ENCODE data around the gene OSBPL1A.

OSBPL1A gene

DNA sequence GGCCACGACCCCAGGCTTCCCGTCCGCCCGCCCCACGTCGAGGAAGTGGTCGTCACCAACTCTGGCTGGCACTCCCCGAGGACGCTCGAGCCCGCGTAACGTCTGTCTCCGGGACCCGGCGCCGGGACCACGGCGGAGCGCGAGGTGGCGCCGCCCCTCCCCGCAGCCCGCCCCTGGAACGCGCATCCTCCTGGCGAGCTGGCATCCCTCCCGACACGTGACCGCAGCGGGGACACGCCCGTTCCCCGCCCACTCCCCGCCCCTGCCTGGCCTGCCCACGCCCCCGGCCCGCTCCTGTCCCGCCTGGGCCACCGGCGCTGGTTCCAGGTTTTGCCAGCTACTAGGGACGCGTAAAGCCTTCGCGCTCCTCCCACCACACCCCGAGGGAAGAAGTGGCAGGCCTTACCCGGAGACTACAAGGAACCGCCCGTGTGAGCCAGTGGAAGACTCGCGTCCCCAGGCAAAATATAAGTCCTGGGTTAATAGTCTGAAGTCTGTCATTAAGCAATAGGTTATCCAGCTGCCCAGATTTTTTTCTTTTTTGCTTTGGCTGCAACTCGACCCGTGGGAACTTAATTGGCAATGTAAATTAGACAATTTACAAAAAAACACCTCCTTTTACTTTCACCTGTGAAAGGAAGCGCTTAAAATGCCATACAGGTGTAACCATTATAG lies at the start of gene OSBPL1A:
Gene OSBPL1A, minus strand, starts transcription at position 131 of the 675 bp plus-strand sequence. CDS start 20,291 bp downstream, outside the sequence.
- DNase-seq: peak; percentile 92 to 93

DNA sequence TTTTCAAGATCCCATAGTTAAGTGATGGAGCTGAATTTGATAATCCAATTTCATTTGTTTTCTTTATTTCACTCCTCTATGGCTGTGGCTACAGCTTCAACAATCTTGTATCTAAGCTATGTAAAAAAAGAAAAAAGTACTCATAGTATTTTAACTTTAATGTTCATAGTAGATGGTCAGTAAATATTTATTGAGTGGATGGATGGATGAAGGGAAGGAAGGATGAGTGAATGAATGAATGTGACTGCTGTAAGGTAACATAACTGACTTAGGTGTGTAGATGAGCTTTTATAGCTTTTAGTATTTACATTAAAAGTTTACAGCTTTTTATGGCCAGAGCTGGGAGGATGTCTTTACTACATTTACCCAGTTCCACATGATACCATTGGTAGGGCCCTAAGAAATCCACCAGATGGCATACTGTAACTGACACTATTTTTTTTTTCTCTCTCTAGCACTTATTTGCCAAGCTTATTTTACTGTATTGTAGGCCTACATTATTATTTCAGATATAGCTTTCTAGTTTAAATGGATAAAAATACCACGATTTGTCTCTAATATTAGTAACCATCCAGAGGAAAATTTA lies 49.4 kb upstream of the OSBPL1A start:
- no peak for DNase-seq

DNA sequence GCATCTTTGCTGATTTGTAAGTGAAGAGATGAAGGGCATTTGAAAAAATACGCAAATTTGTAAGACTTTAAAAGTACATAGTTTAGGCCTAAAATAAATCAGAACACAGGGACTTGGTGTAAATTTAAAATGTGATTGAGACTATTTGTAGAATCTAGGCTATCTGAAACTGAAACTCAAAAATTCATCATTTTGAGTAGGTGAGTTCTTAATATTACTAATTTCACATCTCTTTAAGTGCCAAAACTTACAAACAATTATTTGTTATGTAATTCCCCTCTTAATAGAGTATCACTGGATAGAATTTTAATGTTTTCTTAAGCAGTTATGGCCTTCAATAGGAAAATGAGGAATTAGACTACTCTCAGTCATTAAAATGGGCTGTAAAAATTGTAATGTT lies 48.8 kb upstream of the OSBPL1A start:
- DNase-seq: no peak

DNA sequence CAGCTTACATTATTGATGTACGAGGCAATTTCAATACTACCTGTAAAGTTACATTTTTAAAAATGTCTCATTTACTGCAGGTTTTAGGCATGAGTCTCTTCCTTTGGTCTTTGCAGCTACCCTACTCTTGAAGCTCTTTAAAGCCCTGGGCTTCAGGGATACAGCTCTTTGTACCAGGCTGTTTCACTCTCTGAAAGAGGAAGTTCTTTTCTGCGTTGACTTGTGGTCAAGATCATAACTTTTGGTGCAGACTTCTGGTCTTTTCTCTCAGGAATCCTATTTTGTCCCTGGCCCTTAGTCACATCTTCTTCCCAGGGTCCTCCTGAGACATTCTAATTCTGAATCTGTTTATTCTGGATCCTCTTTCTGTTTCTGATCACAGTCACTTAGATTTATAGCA lies 46.2 kb upstream of the OSBPL1A start:
- no peak for DNase-seq

DNA sequence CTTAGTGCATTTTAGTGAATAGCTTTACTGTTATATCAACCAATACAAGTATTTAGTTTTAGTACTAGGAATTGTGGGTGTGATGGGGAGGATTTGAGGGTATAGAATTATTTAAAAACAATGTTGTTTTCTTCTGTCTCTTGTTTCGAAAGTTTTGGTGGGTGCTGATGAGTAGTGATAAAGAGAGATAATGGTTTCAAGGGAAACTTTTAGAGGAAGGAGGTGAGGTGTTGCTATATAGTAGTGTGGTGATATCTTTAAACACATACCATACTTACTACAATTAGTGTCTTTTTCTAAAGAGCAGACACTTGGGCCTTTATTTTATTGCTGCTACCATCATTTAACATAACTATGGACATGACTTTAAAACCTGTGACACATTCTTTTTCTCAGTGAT lies 39.3 kb upstream of the OSBPL1A start:
- no peak for DNase-seq

DNA sequence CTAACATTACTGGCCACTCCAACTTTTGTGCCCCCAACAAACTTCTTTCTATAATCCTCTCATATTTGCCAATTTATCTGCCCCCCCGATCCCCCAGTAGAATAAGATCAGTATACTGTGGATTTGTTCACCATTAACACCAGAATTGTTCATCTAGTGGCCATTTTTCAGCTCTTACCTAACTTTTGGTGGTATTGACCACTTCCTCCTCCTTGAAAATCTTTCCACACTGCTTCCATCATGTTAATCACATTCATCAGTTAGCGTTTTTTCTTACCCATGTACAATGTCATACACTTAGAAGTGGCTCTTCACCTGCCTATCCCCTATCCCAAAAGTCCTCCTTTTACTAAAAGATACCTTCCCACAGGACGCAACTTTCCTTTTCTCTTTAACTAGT lies 35.0 kb upstream of the OSBPL1A start:
- DNase-seq: no peak

DNA sequence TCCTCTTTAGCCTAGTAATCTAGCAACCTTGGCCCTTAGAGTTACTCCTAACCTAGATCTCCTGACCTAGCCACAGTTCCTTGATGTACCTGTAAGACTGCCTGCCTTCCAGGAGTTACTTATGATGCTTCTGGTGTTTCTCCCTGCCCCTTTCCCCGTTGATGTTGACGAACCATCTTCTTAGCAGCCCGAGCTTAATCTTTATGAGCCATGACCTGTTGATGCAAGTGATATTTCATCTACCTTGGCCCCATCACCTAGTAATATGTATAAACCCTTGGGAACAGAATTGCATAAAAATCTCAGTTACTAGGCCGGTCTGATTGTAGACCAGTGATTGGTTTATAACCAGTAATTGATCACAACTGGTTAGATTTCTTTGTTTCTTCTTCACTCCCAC lies 31.6 kb upstream of the OSBPL1A start:
- no peak for DNase-seq

DNA sequence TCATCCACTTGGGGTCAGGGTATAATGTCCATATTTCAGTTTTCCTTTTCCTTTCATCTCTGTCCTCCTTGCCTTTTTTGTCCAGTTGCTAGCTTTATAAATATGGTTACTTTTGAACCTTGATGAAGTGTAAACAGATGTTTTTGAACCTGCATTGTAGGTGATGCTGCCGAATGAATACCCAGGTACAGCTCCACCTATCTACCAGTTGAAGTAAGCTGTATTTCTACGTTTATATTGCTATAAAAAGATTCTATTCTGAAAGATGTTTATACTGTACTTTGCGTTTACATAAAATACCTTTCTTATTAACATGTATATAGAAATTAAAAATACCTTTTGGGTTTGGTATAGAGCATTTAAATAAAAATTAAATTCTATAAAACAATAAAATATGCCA lies 31.1 kb upstream of the OSBPL1A start:
- no peak for DNase-seq

DNA sequence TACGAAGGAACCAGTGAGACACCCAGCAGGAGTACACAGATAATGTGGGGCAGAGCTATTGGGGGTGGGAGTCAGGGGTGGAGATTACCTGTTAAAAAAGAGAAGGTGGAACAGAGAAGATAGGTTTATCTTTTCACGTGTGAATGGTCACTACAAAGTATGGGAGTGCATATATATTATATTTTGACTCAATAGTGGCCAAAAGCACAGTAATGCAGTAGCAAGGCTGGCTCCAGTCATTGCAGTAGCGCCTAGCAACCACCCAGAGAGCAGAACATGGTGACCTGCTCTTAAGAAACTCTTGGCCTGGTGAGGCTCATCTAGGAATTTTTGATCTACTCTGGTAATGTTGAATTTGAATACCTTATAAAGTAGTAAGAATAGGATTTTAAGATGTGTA lies 29.9 kb upstream of the OSBPL1A start:
- DNase-seq: peak in 1 of 2 experiments; percentile 23

DNA sequence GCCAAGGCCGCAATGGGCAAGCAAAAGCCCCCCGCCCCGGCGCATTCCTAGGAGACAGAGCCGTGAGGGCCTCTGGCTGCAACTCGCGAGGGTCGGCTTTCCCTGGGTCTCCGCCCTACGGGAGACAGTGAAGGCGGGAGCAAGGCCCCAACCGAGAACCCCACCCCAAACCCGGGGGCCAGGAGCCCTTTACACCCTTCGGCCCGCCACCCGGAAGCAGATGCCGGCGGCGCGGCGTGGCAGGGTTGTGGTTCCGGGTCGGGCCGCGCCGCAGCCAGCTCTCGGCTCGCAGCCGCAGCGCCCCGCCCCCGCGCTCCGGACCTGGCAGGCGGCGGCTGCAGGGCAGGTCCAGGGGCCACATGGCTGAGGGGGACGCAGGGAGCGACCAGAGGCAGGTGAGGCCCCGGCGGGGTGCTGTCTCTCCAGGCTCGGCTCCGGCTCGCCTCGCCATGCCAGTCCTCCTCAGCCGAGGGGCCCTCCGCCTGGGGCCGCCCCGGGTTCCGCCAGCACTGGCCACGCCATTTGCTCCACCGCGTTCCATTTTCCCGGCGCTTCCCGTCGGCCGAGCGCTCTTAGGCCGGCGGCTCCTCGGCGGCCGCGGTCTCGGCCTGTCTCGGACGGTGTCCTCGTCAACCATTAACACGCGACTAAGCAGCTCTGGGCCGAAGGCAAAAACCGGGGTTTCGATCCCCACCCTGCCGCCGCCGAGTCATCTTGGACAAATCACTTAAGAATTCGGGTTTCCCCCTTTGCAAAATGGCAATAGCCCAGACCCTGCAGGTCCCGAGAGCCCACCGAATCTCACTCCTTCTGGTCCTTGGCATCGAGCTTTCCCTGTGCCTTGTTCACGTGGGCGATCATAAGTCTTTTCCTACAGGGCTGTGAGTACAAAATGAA lies 29.0 kb upstream of the OSBPL1A start, which contains the start of gene IMPACT:
Gene IMPACT, plus strand, starts transcription at position 273 of the 897 bp plus-strand sequence. Its CDS starts 87 bp downstream, at position 360.
- peak; percentile 88 to 92 for DNase-seq

DNA sequence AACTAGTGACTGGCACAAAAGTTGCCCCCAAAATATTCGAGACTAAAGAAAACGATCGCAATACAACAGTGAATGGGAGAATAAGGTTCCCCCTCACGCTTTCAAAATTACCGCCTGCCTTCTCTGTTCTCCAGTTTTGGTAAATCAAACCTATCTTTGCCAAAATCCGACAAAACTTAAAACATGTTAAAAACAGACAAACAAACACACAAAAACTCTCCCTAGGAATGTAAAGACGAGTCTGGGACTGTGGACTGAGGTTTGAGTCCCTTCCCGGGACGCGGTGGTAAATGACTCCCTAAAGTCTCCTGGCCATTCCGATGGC lies 28.4 kb upstream of the OSBPL1A start:
- no peak for DNase-seq

DNA sequence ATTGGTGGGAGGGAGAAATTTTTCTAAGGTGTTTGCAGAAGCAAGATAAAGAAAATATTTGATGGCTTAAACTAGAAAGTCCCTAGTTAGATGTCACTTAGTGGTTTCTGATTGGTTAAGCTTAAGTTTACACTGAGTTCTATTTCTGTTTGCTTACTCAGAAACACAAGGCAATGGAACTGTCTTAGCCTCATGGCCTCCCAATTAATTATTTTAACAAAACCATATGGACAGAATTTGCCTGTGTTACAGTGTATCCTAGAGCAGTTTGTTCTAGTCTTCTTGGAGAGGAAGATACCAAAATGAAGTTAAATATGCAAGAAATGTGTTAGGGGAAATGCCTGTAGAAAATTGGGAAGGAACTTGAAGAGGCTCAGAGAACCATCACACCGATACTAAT lies 24.2 kb upstream of the OSBPL1A start:
- DNase-seq: peak in 1 of 2 experiments; percentile 65

DNA sequence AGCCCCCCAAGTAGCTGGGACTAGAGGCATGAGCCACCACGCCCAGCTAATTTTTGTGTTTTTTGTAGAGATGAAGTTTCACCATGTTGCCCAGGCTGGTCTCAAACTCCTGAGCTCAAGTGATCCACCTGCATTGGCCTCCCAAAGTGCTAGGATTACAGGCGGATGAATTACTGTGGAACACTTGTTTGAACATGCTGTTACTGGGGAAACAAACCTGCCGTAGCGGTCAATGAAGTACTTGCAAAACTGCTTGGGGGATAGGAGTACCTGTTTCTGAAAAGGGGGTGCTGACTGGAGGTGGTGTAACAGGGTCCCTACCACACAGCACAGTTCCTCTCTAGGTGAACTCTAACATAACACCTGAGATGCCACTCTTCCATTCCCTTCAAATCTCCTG lies 22.9 kb upstream of the OSBPL1A start:
- DNase-seq: no peak

DNA sequence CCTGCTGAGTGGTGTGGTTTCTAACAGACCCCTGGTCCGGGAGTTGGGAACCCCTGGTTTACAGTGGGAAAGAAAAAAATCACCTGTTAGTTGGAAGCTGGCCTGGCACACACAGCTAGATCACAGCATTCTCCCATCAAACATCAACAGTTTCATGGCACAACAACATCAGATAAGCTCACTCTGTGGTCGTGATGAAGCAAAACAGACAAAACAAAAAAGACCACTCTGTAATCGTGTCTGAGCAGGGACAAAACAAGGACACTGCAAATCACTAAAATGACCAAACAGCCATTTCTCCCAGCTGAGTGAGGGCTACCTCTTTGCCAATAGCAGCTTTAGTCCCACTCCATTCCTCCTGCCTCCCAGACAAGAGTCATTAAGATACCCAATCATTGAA lies 19.9 kb upstream of the OSBPL1A start:
- no peak for DNase-seq

DNA sequence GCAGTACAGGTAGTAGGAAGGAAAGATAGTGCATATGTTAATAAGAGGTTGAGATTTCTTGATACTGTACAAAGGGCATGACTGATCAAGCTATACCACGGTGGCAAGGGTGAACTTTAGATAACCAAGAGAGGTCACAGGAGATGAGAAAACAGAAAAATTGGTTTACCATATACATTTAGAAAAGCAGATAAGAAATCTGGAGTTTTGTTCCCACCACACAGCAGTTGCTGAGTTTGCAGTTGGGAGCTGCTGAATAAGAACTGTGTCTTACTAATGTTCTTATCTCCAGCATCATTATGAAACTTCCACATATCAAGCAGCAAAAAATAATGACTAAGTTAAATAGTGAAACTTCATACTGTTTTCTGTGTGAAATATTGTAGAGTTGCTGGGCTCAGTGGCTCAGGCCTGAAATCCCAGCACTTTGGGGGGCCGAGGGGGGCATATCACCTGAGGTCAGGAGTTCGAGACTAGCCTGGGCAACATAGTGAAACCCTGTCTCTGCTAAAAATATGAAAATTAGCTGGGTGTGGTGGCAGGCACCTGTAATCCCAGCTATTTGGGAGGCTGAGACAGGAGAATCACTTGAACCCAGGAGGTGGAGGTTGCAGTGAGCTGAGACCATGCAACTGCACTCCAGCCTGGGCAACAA lies 16.9 kb upstream of the OSBPL1A start:
- DNase-seq: no peak

DNA sequence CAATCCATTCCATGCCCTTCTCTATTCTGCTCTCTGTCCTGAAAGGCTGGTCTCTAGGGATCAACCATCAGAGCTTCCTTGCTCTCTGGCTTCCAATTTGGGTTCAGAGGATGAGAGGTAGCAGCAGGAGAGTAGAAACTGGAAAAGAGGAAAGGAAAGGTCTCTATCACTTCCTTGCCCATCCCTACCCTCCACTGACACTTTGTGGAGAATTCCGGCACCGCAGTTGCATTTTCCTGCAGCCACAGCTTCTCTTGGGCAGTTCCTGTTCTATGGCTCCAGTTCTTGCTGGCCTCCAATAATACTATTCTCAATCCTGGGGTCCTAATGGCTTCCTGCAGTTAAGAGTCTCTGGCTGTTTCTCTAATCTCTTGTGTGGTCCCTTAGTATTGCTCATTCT lies 15.5 kb upstream of the OSBPL1A start:
- peak in 1 of 2 experiments; percentile 17 for DNase-seq

DNA sequence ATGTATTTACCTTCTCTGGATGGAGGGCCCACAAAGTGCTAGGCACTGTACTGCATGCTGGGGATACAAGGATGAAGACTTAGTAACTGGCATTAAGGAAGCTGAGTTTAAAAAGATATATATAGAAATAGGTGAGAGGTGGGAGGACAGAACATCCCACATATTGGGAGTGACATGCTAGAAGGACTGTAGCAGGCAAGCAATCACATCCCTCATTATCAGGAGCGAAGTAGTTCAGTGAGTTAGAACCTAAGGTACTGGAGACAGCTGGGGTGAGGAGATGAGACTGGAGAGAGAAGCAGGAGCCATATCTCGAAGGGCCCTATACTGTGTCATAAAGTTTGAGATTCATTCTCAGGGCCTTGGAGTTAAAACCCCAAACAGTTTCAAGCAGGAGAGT lies 10.9 kb upstream of the OSBPL1A start:
- DNase-seq: no peak

DNA sequence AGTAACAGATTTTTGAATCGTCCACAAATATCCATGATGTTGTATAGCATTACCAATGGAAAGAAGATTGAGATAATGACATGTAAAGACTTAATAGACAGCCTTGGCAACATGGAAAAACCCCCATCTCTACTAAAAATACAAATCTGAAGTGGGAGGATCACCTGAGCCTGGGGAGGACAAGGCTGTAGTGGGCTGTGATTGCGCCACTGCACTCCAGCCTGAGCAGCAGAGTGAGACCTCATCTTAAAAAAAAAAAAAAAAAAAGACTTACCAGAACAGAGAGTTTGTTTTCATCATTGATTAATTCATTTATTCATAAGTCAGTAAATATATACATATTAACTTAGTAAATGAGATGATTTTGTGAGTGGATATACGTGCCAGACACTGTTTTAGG lies 7.0 kb upstream of the OSBPL1A start:
- DNase-seq: no peak

DNA sequence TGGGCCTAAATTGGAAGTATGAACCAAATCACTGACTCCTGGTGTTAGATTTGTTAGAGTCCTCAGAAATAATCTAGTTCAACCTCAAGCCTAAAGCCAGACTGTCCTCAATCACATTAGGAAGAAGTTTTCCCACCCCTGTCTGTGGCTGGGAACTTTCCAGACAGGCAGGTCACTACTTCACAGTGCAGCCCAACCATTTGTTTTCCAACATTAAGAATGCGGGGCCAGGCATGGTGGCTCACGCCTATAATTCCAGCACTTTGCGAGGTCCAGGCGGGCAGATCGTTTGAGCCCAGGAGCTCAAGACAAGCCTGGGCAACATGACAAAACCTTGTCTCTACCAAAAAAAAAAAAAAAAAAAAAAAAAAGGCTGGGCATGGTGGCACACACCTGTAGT lies 5.5 kb upstream of the OSBPL1A start:
- DNase-seq: no peak

DNA sequence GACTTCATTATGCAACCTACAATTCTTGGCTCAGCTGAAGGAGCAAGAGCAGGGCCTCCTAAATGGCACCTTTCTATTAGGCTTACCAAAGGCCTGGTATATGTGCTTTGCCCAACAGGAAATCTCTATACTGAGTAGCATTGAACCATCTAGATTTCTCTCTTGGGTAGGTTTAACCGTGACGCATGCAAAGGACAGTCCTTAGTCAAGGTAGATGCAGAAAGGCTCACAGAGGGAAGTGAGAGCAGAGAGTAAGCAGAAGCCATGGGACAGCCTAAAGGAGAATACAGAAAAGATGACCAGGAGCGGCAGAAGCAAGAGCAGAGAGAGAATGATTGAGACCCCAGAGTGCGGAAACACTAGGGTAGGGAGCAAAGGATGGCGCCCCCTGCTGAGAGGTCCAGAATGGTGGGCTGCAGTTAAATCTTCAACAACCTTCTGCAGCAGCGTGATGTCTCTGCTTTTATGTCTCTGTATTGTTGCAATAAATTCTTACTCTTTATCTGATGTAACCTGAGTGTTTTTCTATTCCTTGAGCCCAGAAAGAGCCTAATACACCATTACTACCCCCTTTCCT lies 4.7 kb upstream of the OSBPL1A start:
- no peak for DNase-seq

DNA sequence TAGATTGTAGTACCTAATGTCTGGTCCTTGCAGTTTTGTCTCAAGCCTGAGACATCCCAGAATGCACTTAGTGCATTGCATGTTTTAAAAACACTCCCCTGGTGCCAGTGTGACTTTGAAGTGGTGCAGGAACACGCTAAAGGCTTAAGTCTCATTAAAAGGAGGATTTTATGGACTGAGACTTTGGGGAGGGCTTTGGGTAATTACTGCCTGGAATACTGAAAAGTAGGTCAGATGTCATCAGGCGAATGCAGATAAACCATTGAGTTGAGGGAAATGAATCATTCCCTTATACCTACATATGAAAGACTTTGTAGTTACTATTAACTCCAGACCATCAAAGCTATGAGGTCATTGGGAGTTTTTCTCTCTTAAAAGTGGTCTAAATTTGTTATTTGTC lies 3.0 kb upstream of the OSBPL1A start:
- no peak for DNase-seq

DNA sequence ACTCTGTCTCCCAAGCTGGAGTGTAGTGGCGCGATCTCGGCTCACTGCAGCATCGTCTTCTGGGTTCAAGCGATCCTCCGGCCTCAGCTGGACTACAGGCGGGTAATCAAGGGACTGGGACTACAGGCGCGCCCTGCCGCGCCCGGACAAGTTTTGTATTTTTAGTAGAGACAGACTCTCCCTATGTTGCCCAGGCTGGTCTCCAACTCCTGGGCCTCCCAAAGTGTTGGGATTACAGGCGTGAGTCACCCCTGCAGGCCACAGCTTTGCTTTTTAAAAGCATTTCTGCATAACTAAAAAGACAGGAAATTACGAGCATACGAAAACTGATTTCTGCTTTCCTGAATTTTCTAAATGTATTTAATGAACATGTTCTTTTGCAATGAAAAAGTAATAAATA lies 916 bp upstream of the OSBPL1A start:
- no peak for DNase-seq

DNA sequence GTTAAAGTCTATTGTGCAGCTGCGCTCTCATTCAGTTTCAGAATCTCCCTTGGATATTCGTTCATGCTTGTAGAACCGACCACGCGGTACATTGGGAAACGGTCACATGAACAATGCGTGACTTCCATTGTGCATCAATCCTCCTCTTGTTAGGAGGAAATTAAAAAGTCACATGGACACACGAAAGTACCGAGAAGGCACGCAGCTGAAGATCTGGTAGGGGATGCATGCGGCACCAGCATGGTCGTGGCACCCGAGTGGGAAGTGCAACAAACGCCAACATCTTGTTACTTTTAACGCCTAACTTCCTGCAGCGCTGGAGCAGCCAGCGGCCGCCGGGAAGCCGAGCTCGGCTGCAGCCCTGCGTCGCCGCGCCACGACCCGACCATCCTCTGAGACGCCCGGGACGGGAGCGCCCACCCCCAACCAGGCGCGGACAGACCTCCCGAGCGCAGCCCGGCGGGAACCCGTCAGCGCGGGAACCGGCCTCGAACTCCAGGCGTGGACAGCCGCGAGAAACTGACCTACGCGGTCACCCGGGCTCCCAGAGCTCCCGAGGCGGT lies 412 bp downstream of the OSBPL1A start:
- DNase-seq: peak; percentile 49 to 64

Data from NCI-H1930 (cell line).